ENCODE data around the gene KIAA1549. TPM values are rescaled to one million over a fixed set of nuclear protein-coding genes. Genes with fewer than 3 reads are reported as not detected.

Gene KIAA1549
- total and polyA plus RNA-seq, 12 donors, result 0.49 to 2.1 (median 1.6) TPM

DNA sequence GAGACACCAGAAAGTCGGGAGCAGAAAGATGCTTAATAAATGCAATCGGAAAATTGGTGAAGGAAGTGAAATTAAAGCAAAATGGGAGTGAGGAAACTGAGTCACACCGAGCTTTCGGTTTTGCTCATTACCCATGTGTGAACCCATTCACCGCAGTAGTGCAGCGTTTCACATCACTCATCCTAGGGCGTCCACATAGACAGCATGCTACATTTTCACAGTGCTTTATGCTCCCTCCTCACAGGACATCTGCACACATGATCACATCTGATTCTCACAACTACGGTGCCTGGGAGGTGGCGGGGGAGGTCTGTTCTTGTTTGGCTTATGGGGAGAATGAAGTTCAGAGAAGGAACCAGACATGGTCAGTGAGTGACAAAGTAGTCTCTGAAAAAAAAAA lies 146.6 kb downstream of the KIAA1549 start:
- Histone ChIP-seq H3K27ac (no peak overlapping the region), H3K9me3 (no peaks in the 10 kb centered on the region), H3K4me1 (peaks cover 0 to 15% (median 0%) of the 10 kb centered on the region in 9 donors), H3K4me3 (no peak overlapping the region), H3K27me3 (peaks cover 0 to 3% (median 0%) of the 10 kb centered on the region in 7 donors), H3K36me3 (no peaks in the 10 kb centered on the region)
- ATAC-seq (no peak), DNase-seq (no peak)
- TF ChIP-seq, protein P1, sequence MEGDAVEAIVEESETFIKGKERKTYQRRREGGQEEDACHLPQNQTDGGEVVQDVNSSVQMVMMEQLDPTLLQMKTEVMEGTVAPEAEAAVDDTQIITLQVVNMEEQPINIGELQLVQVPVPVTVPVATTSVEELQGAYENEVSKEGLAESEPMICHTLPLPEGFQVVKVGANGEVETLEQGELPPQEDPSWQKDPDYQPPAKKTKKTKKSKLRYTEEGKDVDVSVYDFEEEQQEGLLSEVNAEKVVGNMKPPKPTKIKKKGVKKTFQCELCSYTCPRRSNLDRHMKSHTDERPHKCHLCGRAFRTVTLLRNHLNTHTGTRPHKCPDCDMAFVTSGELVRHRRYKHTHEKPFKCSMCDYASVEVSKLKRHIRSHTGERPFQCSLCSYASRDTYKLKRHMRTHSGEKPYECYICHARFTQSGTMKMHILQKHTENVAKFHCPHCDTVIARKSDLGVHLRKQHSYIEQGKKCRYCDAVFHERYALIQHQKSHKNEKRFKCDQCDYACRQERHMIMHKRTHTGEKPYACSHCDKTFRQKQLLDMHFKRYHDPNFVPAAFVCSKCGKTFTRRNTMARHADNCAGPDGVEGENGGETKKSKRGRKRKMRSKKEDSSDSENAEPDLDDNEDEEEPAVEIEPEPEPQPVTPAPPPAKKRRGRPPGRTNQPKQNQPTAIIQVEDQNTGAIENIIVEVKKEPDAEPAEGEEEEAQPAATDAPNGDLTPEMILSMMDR (IDR thresholded peaks at IDR 0.05), result no peak
- intact Hi-C loops (cut with DNase I), result loop anchor here in 1 of 10 donors (10.0 kb wide), 1 partner anchor 60 kb away; no protein-coding TSS in a partner anchor
- WGBS, 2 donors, result 97% methylated on average over 9 of the region's 9 CpGs

DNA sequence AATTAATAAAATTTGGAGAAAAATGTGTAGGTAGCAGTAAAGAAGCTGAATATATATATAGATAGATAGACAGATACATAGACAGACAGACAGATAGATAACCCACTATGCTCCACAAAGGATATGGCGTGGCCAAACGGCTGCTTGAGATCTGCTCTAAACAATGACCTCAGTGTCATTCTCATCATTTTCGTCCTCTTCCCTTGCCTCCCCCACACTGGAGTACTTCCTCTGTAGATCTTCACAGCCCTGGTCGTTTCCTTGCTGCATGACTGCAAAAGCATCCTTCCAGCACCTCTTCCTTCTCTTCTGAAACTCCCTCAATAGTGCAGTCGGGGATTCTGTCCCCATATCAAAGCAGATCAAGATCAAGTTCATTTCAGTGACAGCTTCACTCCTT lies 147.6 kb downstream of the KIAA1549 start:
- no peak overlapping the region for H3K4me3 ChIP-seq
- WGBS, 2 donors, result 45 to 54% methylated on average over 5 of the region's 5 CpGs
- H3K4me1 ChIP-seq, result peaks cover 0 to 15% (median 0%) of the 10 kb centered on the region in 9 donors
- TF ChIP-seq, protein P1 (IDR thresholded peaks at IDR 0.05), result no peak
- no peak overlapping the region for H3K27ac ChIP-seq
- no peaks in the 10 kb centered on the region for H3K9me3 ChIP-seq
- ATAC-seq (no peak), DNase-seq (no peak)
- H3K27me3 ChIP-seq, result peaks cover 0 to 3% (median 0%) of the 10 kb centered on the region in 7 donors
- intact Hi-C loops (cut with DNase I), result loop anchor here in 1 of 10 donors (10.0 kb wide), 1 partner anchor 61 kb away; no protein-coding TSS in a partner anchor
- H3K36me3 ChIP-seq, result no peaks in the 10 kb centered on the region

DNA sequence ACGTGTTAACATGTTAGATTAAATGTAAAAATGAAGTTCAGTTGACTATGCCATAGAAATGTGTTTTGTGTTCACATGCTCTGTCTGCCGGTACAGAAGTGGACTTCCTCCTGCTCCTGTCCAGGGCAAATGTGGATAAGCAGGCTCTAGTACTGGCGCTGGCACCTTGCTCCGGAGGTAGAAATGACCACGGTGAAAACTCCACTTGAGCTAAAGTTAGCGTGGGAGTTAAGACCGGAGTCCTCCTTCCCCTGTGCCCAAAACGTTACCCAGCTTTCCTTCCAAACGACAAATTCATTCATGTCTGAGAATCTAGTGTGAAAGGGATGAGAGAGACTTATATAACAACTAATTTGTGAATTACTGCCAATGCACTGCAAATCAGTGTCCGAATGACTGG lies 148.2 kb downstream of the KIAA1549 start:
- no peak overlapping the region for H3K4me3 ChIP-seq
- peaks cover 0 to 10% (median 0%) of the 10 kb centered on the region in 9 donors for H3K4me1 ChIP-seq
- no peaks in the 10 kb centered on the region for H3K9me3 ChIP-seq
- H3K27ac ChIP-seq, result no peak overlapping the region
- WGBS, 2 donors, result 79 to 87% methylated on average over 10 of the region's 10 CpGs
- H3K27me3 ChIP-seq, result peaks cover 0 to 3% (median 0%) of the 10 kb centered on the region in 7 donors
- no peaks in the 10 kb centered on the region for H3K36me3 ChIP-seq
- DNase-seq (no peak), ATAC-seq (no peak)
- TF ChIP-seq, protein P1 (IDR thresholded peaks at IDR 0.05), result no peak
- intact Hi-C loops (cut with DNase I), result loop anchor here in 1 of 10 donors (10.0 kb wide), 1 partner anchor 62 kb away; no protein-coding TSS in a partner anchor

DNA sequence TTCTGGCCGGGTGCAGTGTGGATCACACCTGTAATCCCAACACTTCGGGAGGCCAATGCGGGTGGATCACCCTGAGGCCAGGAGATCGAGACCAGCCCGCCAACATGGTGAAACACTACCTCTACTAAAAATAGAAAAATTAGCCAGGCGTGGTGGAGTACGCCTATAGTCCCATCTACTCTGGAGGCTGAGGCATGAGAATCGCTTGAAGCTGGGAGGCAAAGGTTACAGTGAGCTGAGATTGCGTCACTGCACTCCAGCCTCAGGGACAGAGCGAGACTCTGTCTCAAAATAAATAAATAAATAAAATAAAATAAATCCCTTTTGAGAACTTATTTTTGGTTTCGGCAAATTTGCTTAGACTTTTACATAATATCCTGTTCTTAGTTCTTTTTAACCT lies 151.9 kb downstream of the KIAA1549 start:
- Histone ChIP-seq H3K9me3 (peaks cover 0 to 8% (median 0%) of the 10 kb centered on the region in 11 donors), H3K4me1 (no peaks in the 10 kb centered on the region), H3K27me3 (peaks cover 0 to 3% (median 0%) of the 10 kb centered on the region in 7 donors), H3K4me3 (no peak overlapping the region), H3K27ac (no peak overlapping the region), H3K36me3 (no peaks in the 10 kb centered on the region)
- no peak for DNase-seq
- TF ChIP-seq, protein P1 (IDR thresholded peaks at IDR 0.05), result no peak
- no peak for ATAC-seq
- WGBS, 2 donors, result 86 to 96% methylated on average over 11 of the region's 11 CpGs
- intact Hi-C loops (cut with DNase I), result no loop called here
